Keratinocyte (primary cell): ENCODE results near the gene JAZF1. TPM values are rescaled to one million over a fixed set of nuclear protein-coding genes. Genes with fewer than 3 reads are reported as not detected.

Experiments used
- DNase-seq: peaks from one replicate; pipeline ENCODE4 v3.0.0-alpha.2; 2011; ENCODE audit warnings: low read depth, missing footprints, low spot score
- FAIRE-seq: peaks from 2 replicates; lab custom pipeline; 2011; peaks lifted over from hg19 to GRCh38; lab: Jason Lieb, UNC
- H2AFZ ChIP-seq: 2 replicates; pipeline ENCODE4 v1.6.0; 2012; ENCODE audit warnings: low read length, control low read depth, inconsistent platforms; ENCODE audit not compliant: control insufficient read depth
- H3K27ac ChIP-seq: 2 replicates; pipeline ENCODE4 v1.5.1; 2011; ENCODE audit warnings: low read length; ENCODE audit not compliant: control insufficient read depth, insufficient read depth
- H3K27me3 ChIP-seq: 3 replicates; pipeline ENCODE4 v1.6.0; 2011; ENCODE audit warnings: low read length; ENCODE audit not compliant: control insufficient read depth, insufficient read depth; ENCODE audit errors: extremely low read depth
- H3K36me3 ChIP-seq, 2 experiments: 2 replicates in 1 of 2; 3 replicates in 1 of 2; pipeline ENCODE4 v1.5.1; 2011; ENCODE audit warnings: low read length in 2 of 2, mild to moderate bottlenecking in 1 of 2; ENCODE audit not compliant: control insufficient read depth in 2 of 2, insufficient read depth in 2 of 2; ENCODE audit errors: extremely low read depth in 1 of 2
- H3K4me1 ChIP-seq: 3 replicates; pipeline ENCODE4 v1.5.1; 2011; ENCODE audit warnings: low read length; ENCODE audit not compliant: control insufficient read depth, insufficient read depth; ENCODE audit errors: extremely low read depth
- H3K4me2 ChIP-seq: 3 replicates; pipeline ENCODE4 v1.6.0; 2011; ENCODE audit warnings: low read depth, low read length; ENCODE audit not compliant: control insufficient read depth, insufficient read depth; ENCODE audit errors: extremely low read depth
- H3K4me3 ChIP-seq, 3 experiments: fragments of 200-600 bp in 1 of 3; sonication (generic) in 1 of 3; 2 replicates in 2 of 3; 3 replicates in 1 of 3; pipeline ENCODE4 v1.5.1; 2011 to 2016; ENCODE audit warnings: low read length in 3 of 3, mild to moderate bottlenecking in 3 of 3, control low read depth in 2 of 3, inconsistent platforms in 1 of 3, low read depth in 1 of 3, mixed read lengths in 1 of 3, mixed run types in 1 of 3, moderate library complexity in 1 of 3; ENCODE audit not compliant: control insufficient read depth in 2 of 3, insufficient read depth in 2 of 3; ENCODE audit errors: extremely low read depth in 1 of 3
- H3K79me2 ChIP-seq: 2 replicates; pipeline ENCODE4 v1.6.0; 2012; ENCODE audit warnings: low read length; ENCODE audit not compliant: control insufficient read depth, insufficient read depth
- H3K9ac ChIP-seq: 3 replicates; pipeline ENCODE4 v1.6.0; 2011; ENCODE audit warnings: low read length; ENCODE audit not compliant: control insufficient read depth, insufficient read depth; ENCODE audit errors: extremely low read depth
- H3K9me1 ChIP-seq: 3 replicates; pipeline ENCODE4 v1.6.0; 2011; ENCODE audit warnings: low read length; ENCODE audit not compliant: control insufficient read depth, insufficient read depth; ENCODE audit errors: extremely low read depth
- H3K9me3 ChIP-seq: 2 replicates; pipeline ENCODE4 v1.5.1; 2012; ENCODE audit warnings: low read depth, low read length; ENCODE audit not compliant: control insufficient read depth
- H4K20me1 ChIP-seq: 3 replicates; pipeline ENCODE4 v1.6.0; 2011; ENCODE audit warnings: low read length; ENCODE audit not compliant: control insufficient read depth, insufficient read depth; ENCODE audit errors: extremely low read depth
- CTCF ChIP-seq, 3 experiments: IDR thresholded peaks in 1 of 3; conservative IDR thresholded peaks in 1 of 3; optimal IDR thresholded peaks in 1 of 3; 2 replicates in 2 of 3; 3 replicates in 1 of 3; pipeline versions ENCODE3 to v1.5.1; 2011; ENCODE audit warnings: low read length in 3 of 3, mild to moderate bottlenecking in 3 of 3, moderate library complexity in 2 of 3, control low read depth in 1 of 3, inconsistent platforms in 1 of 3; ENCODE audit not compliant: insufficient read depth in 2 of 3; ENCODE audit errors: extremely low read depth in 1 of 3
- EZH2 ChIP-seq: IDR thresholded peaks from one replicate; pipeline ENCODE4 v1.6.1; 2012; ENCODE audit warnings: inconsistent platforms, mild to moderate bottlenecking, low read length, moderate library complexity
- dilution Hi-C: fragments of 300-500 bp; cut with MboI; formaldehyde crosslinking; loops from one replicate; pipeline ENCODE4 v1.7.0; 2020; ENCODE audit warnings: low sequenced_read_pairs; ENCODE audit not compliant: extremely low pct_ligation_motif_present
- polyA plus RNA-seq, 5 experiments: library from polyadenylated mRNA; depleted of rRNA in 3 of 5; stranded (reverse) in 3 of 5; stranded (forward) in 1 of 5; unstranded in 1 of 5; fragments of >200 nt; gene quantifications; 1 replicate in 1 of 5; 2 replicates in 3 of 5; 3 replicates in 1 of 5; pipeline versions ENCODE4 v1.2.1 to v1.2.3, GENCODE V29; 2011 to 2012; ENCODE audit warnings: missing spikeins in 2 of 5, low read depth in 1 of 5, low replicate concordance in 1 of 5

JAZF1 gene
- polyA plus RNA-seq, 1 donor (not counting 4 experiments of a cell fraction or from before 2014, with no cell fraction given), result 2.5 TPM

DNA sequence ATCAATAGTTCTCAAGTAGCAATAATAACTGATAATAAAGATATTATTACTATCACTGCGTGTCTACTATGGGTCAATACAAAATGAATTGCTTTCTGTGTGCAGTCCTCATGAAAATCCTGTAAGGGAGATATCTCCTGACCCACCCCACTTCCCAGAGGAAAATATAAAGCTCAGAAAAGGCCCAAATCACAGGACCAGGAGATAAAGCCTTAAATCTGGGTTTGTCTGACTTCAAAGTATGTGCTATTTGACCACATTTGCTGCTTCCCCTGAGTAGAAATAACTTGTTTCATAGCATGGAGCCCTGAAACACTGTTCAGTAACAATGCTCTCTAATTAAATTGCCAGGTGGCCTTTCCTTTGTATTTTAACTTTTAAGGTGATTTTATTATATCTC is 174.1 kb downstream of the JAZF1 start:
- no peaks in the 10 kb centered on the region for H3K9me3 ChIP-seq
- no peaks in the 10 kb centered on the region for H3K36me3 ChIP-seq
- H3K4me3 ChIP-seq, result no peak overlapping the region
- FAIRE-seq (no peak), DNase-seq (no peak)
- H3K9me1 ChIP-seq, result no peaks in the 10 kb centered on the region
- H3K79me2 ChIP-seq, result no peaks in the 10 kb centered on the region
- H3K4me2 ChIP-seq, result no peak overlapping the region
- no peak overlapping the region for H2AFZ ChIP-seq
- H4K20me1 ChIP-seq, result no peaks in the 10 kb centered on the region
- H3K4me1 ChIP-seq, result no peaks in the 10 kb centered on the region
- no peak overlapping the region for H3K27ac ChIP-seq
- dilution Hi-C loops, result no loop called here
- TF ChIP-seq EZH2, result no peak
- no peak for TF ChIP-seq CTCF (optimal IDR thresholded peaks at IDR 0.05 in 1 of 3, IDR thresholded peaks at IDR 0.05 in 1 of 3, conservative IDR thresholded peaks at IDR 0.05 in 1 of 3; ENCODE audit: extremely low read depth in 1 of 3, insufficient read depth in 2 of 3, low read length in 3 of 3)
- no peaks in the 10 kb centered on the region for H3K27me3 ChIP-seq
- no peak overlapping the region for H3K9ac ChIP-seq

GRCh38 chr7:28005847-28006231 is 174.8 kb downstream of the JAZF1 start:
- Histone ChIP-seq H2AFZ (no peak overlapping the region), H3K9ac (no peak overlapping the region), H3K4me3 (no peak overlapping the region), H3K9me3 (no peaks in the 10 kb centered on the region), H3K4me1 (no peaks in the 10 kb centered on the region), H3K27me3 (no peaks in the 10 kb centered on the region), H4K20me1 (no peaks in the 10 kb centered on the region), H3K27ac (no peak overlapping the region), H3K4me2 (no peak overlapping the region), H3K9me1 (no peaks in the 10 kb centered on the region), H3K36me3 (no peaks in the 10 kb centered on the region), H3K79me2 (no peaks in the 10 kb centered on the region)
- FAIRE-seq (no peak), DNase-seq (no peak)
- TF ChIP-seq CTCF (optimal IDR thresholded peaks at IDR 0.05 in 1 of 3, IDR thresholded peaks at IDR 0.05 in 1 of 3, conservative IDR thresholded peaks at IDR 0.05 in 1 of 3; ENCODE audit: extremely low read depth in 1 of 3, insufficient read depth in 2 of 3, low read length in 3 of 3) (no peak), EZH2 (no peak)
- dilution Hi-C loops, result no loop called here
